Peyer's patch (tissue), 4 donors: ENCODE results near the gene METAP1D.

Experiments used
- POLR2A ChIP-seq, 2 donors: fragments of 450-650 bp; IDR thresholded peaks; one replicate each; pipeline ENCODE4 v1.5.1; 2017; ENCODE audit warnings: antibody characterized with exemption in 2 of 2, mild to moderate bottlenecking in 2 of 2, moderate library complexity in 2 of 2
- TF ChIP-seq, protein P1 (sequence below), 6 experiments: fragments of 450-650 bp in 4 of 6; fragments of 200-600 bp in 2 of 6; sonication (generic) in 1 of 6; IDR thresholded peaks; one replicate each; pipeline ENCODE4 v1.5.1; 2017 to 2019; ENCODE audit warnings: antibody characterized with exemption in 6 of 6, mild to moderate bottlenecking in 3 of 6, moderate library complexity in 1 of 6

DNA sequence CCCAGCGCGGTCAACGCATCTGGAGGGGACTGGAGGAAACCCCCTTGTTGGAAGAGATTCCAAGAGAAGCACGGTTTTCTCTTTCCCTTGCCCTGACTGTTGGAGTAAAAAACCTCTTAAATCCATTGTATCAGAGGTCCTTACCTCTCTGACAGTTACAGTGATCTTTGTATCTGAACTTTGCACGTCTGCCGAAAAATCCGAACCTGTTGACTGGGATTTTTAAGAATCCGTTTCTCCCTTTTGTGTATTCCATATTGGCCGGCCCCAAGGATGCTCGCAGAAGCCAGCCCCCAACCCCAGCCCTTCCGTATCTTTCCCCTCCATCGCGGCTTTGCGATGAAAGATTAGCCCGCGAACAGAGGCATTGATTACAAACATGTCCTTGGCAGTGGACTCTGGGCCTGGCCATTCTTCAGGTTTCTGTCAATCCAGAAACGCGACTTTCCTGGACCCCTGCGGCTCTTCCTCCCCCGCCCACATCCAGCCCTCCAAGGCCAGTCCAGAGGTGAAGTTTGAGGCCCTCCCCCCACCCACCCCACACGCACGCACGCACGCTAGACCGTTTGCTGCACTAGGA is 81.0 kb downstream of the METAP1D start:
- TF ChIP-seq, protein P1, sequence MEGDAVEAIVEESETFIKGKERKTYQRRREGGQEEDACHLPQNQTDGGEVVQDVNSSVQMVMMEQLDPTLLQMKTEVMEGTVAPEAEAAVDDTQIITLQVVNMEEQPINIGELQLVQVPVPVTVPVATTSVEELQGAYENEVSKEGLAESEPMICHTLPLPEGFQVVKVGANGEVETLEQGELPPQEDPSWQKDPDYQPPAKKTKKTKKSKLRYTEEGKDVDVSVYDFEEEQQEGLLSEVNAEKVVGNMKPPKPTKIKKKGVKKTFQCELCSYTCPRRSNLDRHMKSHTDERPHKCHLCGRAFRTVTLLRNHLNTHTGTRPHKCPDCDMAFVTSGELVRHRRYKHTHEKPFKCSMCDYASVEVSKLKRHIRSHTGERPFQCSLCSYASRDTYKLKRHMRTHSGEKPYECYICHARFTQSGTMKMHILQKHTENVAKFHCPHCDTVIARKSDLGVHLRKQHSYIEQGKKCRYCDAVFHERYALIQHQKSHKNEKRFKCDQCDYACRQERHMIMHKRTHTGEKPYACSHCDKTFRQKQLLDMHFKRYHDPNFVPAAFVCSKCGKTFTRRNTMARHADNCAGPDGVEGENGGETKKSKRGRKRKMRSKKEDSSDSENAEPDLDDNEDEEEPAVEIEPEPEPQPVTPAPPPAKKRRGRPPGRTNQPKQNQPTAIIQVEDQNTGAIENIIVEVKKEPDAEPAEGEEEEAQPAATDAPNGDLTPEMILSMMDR (IDR thresholded peaks at IDR 0.05) = no peak
- TF ChIP-seq POLR2A (IDR thresholded peaks at IDR 0.05) = no peak
